Body of pancreas (tissue), 4 donors: ENCODE results near the gene DNAJC6.

Experiments used
- CTCF ChIP-seq, 7 experiments: fragments of 450-650 bp in 4 of 7; fragments of 200-600 bp in 3 of 7; sonication (generic) in 3 of 7; IDR thresholded peaks; one replicate each; pipeline ENCODE4 v1.5.1; 2016 to 2019; ENCODE audit warnings: antibody characterized with exemption in 7 of 7
- POLR2A ChIP-seq, 3 donors: fragments of 450-650 bp; IDR thresholded peaks; one replicate each; pipeline ENCODE4 v1.6.1; 2016; ENCODE audit warnings: antibody characterized with exemption in 3 of 3, mild to moderate bottlenecking in 2 of 3

DNA sequence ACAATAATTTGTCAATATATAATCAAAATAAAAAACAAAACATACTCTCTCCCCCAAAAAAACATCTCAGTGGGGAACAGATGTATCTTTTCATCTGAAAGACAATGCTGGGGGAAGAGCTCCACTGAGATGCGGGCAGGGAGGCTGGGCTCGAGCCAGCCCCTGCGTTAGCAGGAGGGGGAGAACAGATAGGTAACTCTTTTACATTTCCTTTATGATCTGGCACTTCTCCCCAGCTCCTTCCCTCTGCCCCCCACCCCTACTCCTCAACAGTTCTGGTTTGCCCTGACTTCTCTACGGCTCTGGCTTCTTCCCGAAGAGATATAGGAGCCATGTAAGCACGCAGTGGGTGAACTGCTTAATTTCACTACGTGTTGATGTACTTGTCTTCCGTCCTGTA is 123.6 kb downstream of the DNAJC6 start:
- TF ChIP-seq POLR2A (IDR thresholded peaks at IDR 0.05) (no peak), CTCF (IDR thresholded peaks at IDR 0.05) (no peak)
